Activated CD4-positive, alpha-beta T cell treated with anti-CD3 and anti-CD28 coated beads, Interleukin-2, amount 50 U/mL, for 24 hours (primary cell): Measurements from ENCODE around the gene PFKFB3.
A peak's percentile ranks its signal among the peaks of the same experiment; 100 is the strongest.
"Not testable (repeated sequence)": the region's sequence is repeated elsewhere in the genome, so short reads cannot be mapped to it uniquely, and the experiment has no call there.

Source experiments
- DNase-seq, 2 donors: peaks; one replicate each; pipeline ENCODE4 v3.0.0-alpha.2; 2020; ENCODE audit warnings: low read depth in 1 of 2, low spot score in 1 of 2

Gene PFKFB3

DNA sequence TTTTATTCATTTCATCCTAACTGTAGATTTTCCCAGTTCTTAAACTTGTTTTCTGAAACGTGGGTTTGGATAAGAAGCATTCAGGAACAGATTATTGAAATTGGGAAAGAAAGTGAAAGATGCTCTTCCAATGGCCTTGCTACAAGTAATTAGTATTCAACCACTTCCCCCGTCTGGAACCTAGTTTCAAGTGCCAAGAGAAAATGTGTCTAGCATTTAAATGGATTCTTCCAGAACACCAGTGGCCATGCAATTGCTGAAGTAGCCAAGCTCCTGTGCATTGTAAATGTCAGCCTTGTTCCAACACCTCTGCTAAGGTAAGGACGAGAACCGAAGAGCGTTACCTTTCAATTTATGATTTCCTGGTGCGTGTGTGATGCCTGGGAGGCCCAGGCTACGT, 68.2 kb downstream of the PFKFB3 start:
- no peak for DNase-seq

DNA sequence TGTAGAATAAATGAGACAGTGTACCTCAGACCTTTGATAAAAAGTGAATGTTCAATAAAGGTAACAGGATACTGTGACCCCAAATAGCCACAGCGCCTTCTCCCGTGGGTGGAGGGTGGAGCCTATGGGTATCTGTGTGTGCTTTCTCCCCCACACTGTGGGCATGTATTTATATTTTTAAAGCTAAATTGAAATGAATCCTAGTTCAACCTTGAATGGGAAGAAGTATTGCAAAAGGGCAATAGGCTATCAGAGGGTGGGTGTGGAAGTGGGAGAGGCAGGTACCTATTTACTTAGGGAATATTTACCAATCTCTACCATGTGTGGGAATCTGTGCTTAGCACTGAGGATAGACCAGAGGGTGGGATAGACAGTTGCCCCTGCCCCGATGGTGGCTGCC, 68.9 kb downstream of the PFKFB3 start:
- DNase-seq, result no peak

- DNase-seq, result no peak
Observed at GRCh38 chr10:6272126-6272525, 69.4 kb downstream of the PFKFB3 start.

GRCh38 chr10:6273351-6273750, 70.6 kb downstream of the PFKFB3 start:
- no peak for DNase-seq

DNA sequence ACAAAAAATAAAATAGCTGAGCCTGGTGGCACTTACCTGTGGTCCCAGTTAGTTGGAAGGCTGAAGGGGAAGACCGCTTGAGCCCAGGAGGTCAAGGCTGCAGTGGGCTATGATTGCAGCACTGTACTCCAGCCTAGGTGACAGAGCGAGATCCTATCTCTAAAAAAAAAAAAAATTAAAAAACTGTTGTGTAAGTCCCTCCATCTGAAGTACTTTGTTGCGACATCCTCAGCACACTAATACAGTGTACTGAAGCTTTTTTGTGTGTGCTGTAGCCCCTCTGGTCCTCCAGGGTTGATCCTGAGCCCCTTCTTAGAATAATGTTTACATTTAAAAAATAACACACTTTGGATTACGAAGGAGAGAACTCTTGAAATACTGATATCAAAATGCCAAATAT, 71.3 kb downstream of the PFKFB3 start:
- DNase-seq, result no peak

GRCh38 chr10:6274484-6274883, 71.8 kb downstream of the PFKFB3 start:
- no peak for DNase-seq

- peak; percentile 69 to 88 for DNase-seq
Observed at GRCh38 chr10:6275022-6275997, 72.6 kb downstream of the PFKFB3 start.

- no peak for DNase-seq
Observed at GRCh38 chr10:6276356-6276755, 73.6 kb downstream of the PFKFB3 start.

DNA sequence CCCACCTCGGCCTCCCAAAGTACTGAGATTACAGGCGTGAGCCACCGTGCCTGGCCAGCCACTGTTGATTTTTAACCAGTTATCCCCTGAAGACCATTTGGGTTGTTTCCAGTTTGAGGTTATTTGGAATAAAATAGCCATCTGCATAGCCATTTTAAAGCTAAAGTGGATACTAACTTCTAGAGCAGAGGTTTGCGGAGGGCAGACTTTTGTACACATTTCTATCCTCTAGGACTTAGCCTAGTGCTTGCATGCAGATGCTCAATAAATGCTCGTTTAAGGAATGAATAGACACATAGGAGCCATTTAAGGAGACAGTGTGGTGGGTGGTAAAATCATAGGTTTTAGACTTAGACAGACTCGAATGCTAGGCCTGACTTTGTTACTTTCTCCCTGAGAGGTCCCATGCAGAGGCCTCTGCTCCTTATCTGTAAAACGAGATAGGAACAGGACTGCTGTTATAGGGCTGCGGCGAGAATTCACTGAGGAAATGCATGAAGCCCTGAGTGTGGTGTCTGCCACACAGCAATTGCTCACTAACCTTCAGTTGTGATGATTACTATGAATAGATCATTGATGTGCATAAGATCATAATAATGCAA, 75.9 kb downstream of the PFKFB3 start:
- DNase-seq, result no peak

GRCh38 chr10:6279540-6280267, 77.0 kb downstream of the PFKFB3 start:
- no peak for DNase-seq

- no peak for DNase-seq
Observed at GRCh38 chr10:6280291-6280690, 77.6 kb downstream of the PFKFB3 start.

DNA sequence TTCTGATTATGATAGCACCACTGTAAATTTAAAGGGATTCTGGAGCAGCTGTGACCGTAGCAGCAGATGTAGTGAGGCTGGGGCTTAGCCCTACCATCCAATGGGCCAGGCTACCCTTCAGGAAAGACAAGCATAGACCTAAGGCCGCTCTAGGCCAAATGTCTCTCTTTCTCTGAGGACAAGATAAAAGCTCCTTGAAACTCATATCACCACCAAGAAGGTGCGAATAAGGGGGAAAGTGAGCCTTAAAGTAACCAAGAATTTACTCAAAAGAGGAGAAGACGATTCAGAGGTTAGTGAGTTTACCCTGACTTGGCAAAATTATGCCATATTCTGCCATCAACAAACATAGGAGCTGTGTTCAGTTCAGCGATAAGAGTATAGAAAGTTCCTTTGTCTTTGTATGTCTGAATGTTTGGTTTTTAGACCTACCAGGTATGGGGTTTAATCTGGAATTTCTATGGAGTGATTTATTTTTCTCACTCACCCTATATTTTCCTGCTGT, 79.8 kb downstream of the PFKFB3 start:
- no peak for DNase-seq

- DNase-seq, result no peak
Observed at GRCh38 chr10:6283655-6284054, 80.9 kb downstream of the PFKFB3 start.

- not testable (repeated sequence) for DNase-seq
Observed at GRCh38 chr10:6290621-6291020, 87.9 kb downstream of the PFKFB3 start.

DNA sequence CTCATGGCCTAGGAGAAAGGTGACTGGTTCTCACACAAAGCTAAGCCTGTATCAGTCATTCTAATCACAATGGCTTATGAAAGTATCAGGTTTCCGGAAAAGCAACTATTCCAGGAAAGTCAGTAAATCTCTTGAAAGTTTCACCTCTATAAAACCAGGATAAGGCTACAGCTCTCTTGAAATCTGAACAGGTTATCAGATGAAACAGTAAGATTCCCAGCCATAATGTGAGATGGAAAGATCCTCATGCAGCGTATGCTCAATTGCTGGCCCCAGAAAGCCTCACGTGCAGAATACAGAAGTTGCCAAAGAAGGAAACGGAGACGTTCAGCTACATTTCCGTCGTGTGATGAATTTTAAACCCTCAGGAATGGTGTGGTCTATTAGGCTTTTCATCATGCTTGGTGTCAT, 90.0 kb downstream of the PFKFB3 start:
- DNase-seq, result no peak

GRCh38 chr10:6296425-6296824, 93.7 kb downstream of the PFKFB3 start:
- DNase-seq, result not testable (repeated sequence)

DNA sequence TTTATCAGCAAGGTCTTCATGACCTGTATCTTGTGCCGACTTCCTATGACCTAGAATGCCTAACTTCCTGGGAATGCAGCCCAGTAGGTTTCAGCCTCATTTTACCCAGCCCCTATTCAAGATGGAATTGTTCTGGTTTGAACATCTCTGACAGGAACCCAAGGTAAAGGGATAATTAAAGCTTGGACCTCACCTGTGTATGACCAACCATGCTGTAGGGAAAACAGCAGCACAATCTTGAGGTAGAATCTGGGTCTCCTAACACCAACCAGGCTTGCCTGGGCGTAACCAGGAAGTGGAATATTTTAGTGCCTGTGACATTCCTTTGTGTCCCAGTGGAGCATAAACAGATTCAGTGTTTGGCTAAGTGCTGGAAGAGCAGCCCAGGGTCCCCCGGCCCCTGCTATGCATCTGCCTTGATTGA, 94.1 kb downstream of the PFKFB3 start:
- DNase-seq, result no peak

DNA sequence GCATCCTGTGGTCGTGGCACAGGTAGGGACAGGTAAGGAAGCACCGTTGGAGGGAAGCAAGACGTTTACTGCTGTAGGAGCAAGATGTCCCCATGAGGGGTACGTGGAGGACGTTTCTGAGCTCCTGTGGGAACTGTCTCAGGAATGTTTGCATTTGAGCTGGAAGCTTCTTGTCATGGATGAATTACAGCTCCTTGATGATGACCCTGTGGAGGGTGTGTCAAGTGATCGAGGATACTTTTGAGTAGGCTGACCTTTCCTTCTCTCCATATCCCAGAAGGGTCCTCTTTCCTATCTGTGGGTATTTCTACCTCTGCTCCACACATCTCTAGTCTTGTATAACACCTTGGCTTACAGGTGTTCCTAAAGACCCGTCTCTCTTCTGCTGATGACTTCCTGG, 94.8 kb downstream of the PFKFB3 start:
- DNase-seq, result no peak

DNA sequence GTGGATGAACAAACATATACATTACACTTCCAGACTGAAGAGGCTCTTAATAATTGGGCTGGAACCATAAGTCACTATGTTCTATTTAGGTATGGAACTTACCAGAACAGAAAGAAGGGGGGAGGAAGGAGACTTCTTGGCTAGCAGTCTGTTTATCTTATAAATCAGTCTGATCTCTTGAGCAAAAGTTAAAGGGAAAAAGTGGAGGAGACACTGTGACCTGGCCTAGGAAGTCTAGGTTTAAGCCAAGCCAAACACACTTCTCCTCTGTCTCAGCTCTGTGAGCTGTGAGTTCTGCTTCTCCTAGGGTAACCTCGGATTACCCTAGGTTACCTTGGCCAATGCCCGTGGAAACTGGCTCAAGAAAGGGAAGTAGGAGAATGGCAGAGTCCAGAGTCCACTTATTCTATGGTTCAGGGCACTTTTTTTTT, 95.2 kb downstream of the PFKFB3 start:
- DNase-seq, result no peak

- no peak for DNase-seq
Observed at GRCh38 chr10:6298428-6298827, 95.7 kb downstream of the PFKFB3 start.

DNA sequence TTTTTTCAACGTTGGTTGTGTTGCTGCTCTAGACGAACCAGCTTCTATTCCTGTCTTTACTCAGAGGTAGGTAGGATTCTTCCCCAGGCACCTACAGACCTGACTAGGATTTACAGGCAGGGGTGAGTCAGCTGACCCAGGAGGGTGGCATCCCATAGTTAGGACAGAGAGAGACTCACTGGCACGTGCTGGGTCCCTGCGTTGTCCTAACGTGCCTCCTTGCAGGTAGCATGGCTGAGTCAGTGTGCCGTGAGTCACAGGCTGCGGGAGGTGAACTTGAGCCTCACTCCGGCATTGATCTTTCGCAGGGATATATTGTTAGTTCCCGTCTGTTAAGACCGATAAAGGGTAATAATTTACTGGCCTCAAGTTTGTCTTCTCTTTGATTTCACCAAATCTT, 96.5 kb downstream of the PFKFB3 start:
- DNase-seq, result no peak

DNA sequence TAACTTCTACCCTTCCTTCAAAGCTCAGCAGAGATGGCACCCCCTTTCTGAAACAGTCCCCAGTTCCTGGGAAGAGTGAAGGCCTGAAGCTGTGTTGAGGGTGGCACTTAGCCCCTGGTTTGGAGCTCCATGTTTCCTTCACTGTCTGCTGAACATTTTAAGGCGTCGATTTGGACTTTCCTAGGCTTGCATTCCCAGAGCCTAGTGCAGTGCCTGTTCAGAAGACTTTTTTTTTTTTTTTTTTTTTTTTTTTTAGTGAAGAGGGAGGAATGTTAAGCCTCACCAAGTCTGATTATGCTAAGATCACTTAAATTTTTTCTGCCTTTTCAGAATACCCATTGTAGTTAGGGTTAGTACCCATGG, 97.0 kb downstream of the PFKFB3 start:
- DNase-seq, result no peak
